ENCODE measurements around the gene WDR3. TPM values are rescaled to one million over a fixed set of nuclear protein-coding genes. Genes with fewer than 3 reads are reported as not detected.

The WDR3 gene
- polyA plus RNA-seq, 4 donors: 26.6 to 33.3 (median 32.3) TPM

GRCh38 chr1:117933769-117934168, 4.2 kb downstream of the WDR3 start:
- no peak for DNase-seq (ENCODE audit: low read depth in 4 of 4, low spot score in 3 of 4)

DNA sequence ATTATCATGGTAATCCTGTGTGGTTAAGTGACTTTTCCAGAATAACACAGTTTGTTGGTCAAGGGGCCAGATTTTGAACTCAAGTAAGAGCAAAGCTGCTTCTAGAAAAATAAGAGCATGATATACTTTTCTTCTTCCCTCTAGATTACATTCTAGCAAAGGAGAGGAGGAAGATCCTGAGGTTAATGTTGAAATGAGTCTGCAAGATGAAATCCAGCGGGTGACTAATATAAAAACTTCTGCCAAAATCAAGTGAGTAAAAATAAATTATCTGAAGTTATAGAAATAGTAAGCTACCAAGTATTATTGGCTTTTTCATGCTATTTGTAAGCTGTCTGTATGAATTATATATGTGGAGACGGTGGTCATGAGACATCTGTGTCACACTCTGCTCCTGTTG, 12.8 kb downstream of the WDR3 start:
- DNase-seq (ENCODE audit: low read depth in 4 of 4, low spot score in 3 of 4): no peak

- DNase-seq (ENCODE audit: low read depth in 4 of 4, low spot score in 3 of 4): no peak
These were observed 22.8 kb downstream of the WDR3 start for GRCh38 chr1:117952386-117952785.

GRCh38 chr1:117959364-117959763, 29.8 kb downstream of the WDR3 start:
- no peak for DNase-seq (ENCODE audit: low read depth in 4 of 4, low spot score in 3 of 4)

GRCh38 chr1:117964290-117965038, 34.9 kb downstream of the WDR3 start:
- no peak for DNase-seq (ENCODE audit: low read depth in 4 of 4, low spot score in 3 of 4)

GRCh38 chr1:117967477-117967876, 37.9 kb downstream of the WDR3 start:
- DNase-seq (ENCODE audit: low read depth in 4 of 4, low spot score in 3 of 4): no peak

DNA sequence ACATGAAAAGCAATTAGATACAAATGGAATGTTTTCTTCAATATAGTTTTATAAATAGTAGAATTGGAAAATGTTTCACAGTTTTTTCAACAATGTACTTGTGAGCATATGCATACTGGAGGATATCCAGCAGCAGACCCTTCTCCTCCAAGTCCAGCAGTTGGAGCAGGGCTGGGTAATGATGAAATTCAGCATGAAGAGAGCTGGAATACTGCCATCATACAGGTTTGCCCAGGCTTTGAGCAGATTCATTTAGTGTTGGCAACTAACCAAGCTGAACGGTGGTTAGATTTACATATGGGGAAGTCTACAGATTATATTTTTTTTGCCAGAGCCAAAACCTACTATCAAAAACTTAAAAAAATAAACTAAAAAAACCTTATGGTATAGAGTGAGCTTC, 38.3 kb downstream of the WDR3 start:
- DNase-seq (ENCODE audit: low read depth in 4 of 4, low spot score in 3 of 4): no peak

GRCh38 chr1:117970252-117970651, 40.7 kb downstream of the WDR3 start:
- peak in 3 of 4 donors; percentile 27 to 29 (median 28) for DNase-seq (ENCODE audit: low read depth in 4 of 4, low spot score in 3 of 4)

- no peak for DNase-seq (ENCODE audit: low read depth in 4 of 4, low spot score in 3 of 4)
These were observed 42.2 kb downstream of the WDR3 start for GRCh38 chr1:117971777-117972176.

- no peak for DNase-seq (ENCODE audit: low read depth in 4 of 4, low spot score in 3 of 4)
These were observed 46.8 kb downstream of the WDR3 start for GRCh38 chr1:117976381-117976780.

GRCh38 chr1:117981455-117982192, 52.1 kb downstream of the WDR3 start:
- no peak for DNase-seq (ENCODE audit: low read depth in 4 of 4, low spot score in 3 of 4)

GRCh38 chr1:117985239-117985638, 55.7 kb downstream of the WDR3 start:
- no peak for DNase-seq (ENCODE audit: low read depth in 4 of 4, low spot score in 3 of 4)

GRCh38 chr1:117985973-117986372, 56.4 kb downstream of the WDR3 start:
- DNase-seq (ENCODE audit: low read depth in 4 of 4, low spot score in 3 of 4): no peak

- no peak for DNase-seq (ENCODE audit: low read depth in 4 of 4, low spot score in 3 of 4)
These were observed 74.8 kb downstream of the WDR3 start for GRCh38 chr1:118004312-118004711.

DNA sequence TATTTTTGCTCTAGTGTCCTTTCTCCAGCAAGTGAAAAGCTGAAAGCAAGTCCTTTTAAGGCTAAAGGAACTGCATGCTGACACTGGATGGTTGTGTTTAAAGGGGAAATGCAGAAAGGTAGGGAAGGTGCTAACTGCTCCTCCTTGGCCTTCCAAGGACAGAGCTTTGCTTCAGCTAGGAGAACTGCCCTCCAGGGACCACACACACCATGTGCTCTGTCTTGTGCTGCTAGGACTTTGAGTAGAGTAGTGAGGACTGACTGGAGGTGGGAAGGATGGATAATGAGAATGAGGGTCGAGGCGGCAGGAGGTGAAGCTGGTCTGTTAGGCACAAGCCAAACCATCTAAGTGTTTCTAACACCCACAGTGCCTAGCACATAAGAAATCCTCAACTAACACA, 77.9 kb downstream of the WDR3 start:
- no peak for DNase-seq (ENCODE audit: low read depth in 4 of 4, low spot score in 3 of 4)

GRCh38 chr1:118008011-118008410, 78.5 kb downstream of the WDR3 start:
- no peak for DNase-seq (ENCODE audit: low read depth in 4 of 4, low spot score in 3 of 4)

DNA sequence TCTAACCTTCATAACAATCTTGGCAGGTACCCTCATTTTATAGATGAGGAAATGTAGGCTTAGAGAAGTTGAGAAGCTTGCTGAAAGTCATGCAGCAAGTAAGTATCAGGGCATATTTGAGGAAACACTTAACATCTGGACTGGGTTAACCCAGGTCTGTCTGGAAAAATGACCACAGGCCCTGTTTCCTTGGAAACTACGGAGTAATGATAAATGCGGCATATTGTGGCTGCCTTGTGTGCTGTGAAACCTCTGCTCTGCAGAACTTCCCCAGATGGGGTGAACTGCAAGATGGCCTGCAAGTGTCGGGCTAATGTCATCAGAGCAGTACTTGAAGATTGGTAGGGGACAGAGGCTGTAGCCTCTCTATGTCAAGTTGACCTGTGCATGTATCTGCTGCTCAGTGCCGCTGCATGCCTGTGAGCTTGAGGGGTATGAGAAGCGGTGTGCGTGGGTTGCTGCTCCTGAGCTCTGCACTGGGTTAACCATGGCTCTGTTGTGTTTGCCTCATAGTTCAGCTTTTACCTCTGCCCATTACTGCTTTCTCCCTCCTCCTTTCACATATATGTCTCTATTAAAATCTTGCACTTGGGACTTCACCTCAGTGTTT, 83.1 kb downstream of the WDR3 start:
- no peak for DNase-seq (ENCODE audit: low read depth in 4 of 4, low spot score in 3 of 4)

DNA sequence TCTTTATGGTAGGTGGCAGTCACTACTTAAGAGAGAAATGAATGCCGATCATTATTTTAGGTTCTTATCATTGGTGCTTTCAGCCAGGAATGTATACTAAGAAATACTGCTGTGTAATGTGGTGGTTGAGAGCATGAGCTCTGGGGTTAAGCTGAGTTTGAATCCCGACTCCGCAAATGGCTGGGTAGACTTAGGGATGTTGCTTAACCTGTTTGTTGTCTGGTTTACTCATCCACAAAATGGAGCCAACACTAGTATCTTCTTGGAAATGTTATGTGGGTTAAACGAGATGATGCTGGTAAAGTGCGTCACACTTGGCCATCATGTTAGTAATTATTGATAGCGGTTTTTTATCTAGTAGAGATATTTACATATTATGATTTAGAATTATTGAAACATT, 83.8 kb downstream of the WDR3 start:
- no peak for DNase-seq (ENCODE audit: low read depth in 4 of 4, low spot score in 3 of 4)

- DNase-seq (ENCODE audit: low read depth in 4 of 4, low spot score in 3 of 4): no peak
These were observed 84.4 kb downstream of the WDR3 start for GRCh38 chr1:118013938-118014337.

Measured in right renal pelvis (tissue), 4 donors.